ENCODE data around the gene ADAMTS8. TPM values are rescaled to one million over a fixed set of nuclear protein-coding genes. Genes with fewer than 3 reads are reported as not detected.

Gene ADAMTS8
- total and polyA plus RNA-seq, 2 experiments from 2014 or later = 3.8 to 6.6 TPM

GRCh38 chr11:130471731-130472433, 43.5 kb upstream of the ADAMTS8 start:
- Histone ChIP-seq H3K36me3 (peaks cover 8% of the 10 kb centered on the region), H3K27ac (no peak overlapping the region), H3K27me3 (no peaks in the 10 kb centered on the region), H3K4me1 (ENCODE audit: low read depth) (peaks cover 11% of the 10 kb centered on the region), H3K9me3 (ENCODE audit: low read depth) (no peaks in the 10 kb centered on the region), H3K4me3 (no peak overlapping the region)
- no peak for TF ChIP-seq CTCF (IDR thresholded peaks at IDR 0.05; ENCODE audit: low read depth, low read length)
- DNase-seq (ENCODE audit: low read depth in 1 of 2, low spot score in 1 of 2) = no peak

GRCh38 chr11:130470832-130471706, 42.7 kb upstream of the ADAMTS8 start:
- Histone ChIP-seq H3K4me3 (no peak overlapping the region), H3K27me3 (no peaks in the 10 kb centered on the region), H3K36me3 (peaks cover 8% of the 10 kb centered on the region), H3K4me1 (ENCODE audit: low read depth) (peaks cover 3% of the 10 kb centered on the region), H3K27ac (no peak overlapping the region), H3K9me3 (ENCODE audit: low read depth) (no peaks in the 10 kb centered on the region)
- DNase-seq (ENCODE audit: low read depth in 1 of 2, low spot score in 1 of 2) = no peak
- no peak for TF ChIP-seq CTCF (IDR thresholded peaks at IDR 0.05; ENCODE audit: low read depth, low read length)

- Histone ChIP-seq H3K36me3 (peaks cover 8% of the 10 kb centered on the region), H3K4me3 (no peak overlapping the region), H3K4me1 (ENCODE audit: low read depth) (no peaks in the 10 kb centered on the region), H3K27ac (no peak overlapping the region), H3K27me3 (no peaks in the 10 kb centered on the region), H3K9me3 (ENCODE audit: low read depth) (no peaks in the 10 kb centered on the region)
- TF ChIP-seq CTCF (IDR thresholded peaks at IDR 0.05; ENCODE audit: low read depth, low read length) = no peak
- no peak for DNase-seq (ENCODE audit: low read depth in 1 of 2, low spot score in 1 of 2)
These were observed 40.8 kb upstream of the ADAMTS8 start for GRCh38 chr11:130469181-130469580.

- DNase-seq (ENCODE audit: low read depth in 1 of 2, low spot score in 1 of 2) = peak in 1 of 2 donors; percentile 67
- H3K4me3 ChIP-seq = no peak overlapping the region
- no peaks in the 10 kb centered on the region for H3K27me3 ChIP-seq
- TF ChIP-seq CTCF (IDR thresholded peaks at IDR 0.05; ENCODE audit: low read depth, low read length) = no peak
- H3K9me3 ChIP-seq (ENCODE audit: low read depth) = no peaks in the 10 kb centered on the region
- no peaks in the 10 kb centered on the region for H3K4me1 ChIP-seq (ENCODE audit: low read depth)
- H3K36me3 ChIP-seq = peaks cover 2% of the 10 kb centered on the region
- H3K27ac ChIP-seq = no peak overlapping the region
These were observed 38.9 kb upstream of the ADAMTS8 start for GRCh38 chr11:130467116-130467900.

GRCh38 chr11:130465263-130465662, 36.9 kb upstream of the ADAMTS8 start:
- Histone ChIP-seq H3K27ac (no peak overlapping the region), H3K27me3 (no peaks in the 10 kb centered on the region), H3K9me3 (ENCODE audit: low read depth) (no peaks in the 10 kb centered on the region), H3K4me1 (ENCODE audit: low read depth) (no peaks in the 10 kb centered on the region), H3K36me3 (peaks cover 2% of the 10 kb centered on the region), H3K4me3 (no peak overlapping the region)
- DNase-seq (ENCODE audit: low read depth in 1 of 2, low spot score in 1 of 2) = peak in 1 of 2 donors; percentile 58
- no peak for TF ChIP-seq CTCF (IDR thresholded peaks at IDR 0.05; ENCODE audit: low read depth, low read length)
